GM19463 (cell line): ENCODE data around the gene ARHGEF11.
"Not testable (repeated sequence)": the region's sequence is repeated elsewhere in the genome, so short reads cannot be mapped to it uniquely, and the experiment has no call there.

Experiments
- ATAC-seq: cut with Tn5 transposase; IDR thresholded peaks from one replicate; pipeline ENCODE4 v1.9.1; 2021; ENCODE audit warnings: mild to moderate bottlenecking, moderate library complexity; ENCODE audit not compliant: unreplicated experiment

ARHGEF11 gene, protein sequence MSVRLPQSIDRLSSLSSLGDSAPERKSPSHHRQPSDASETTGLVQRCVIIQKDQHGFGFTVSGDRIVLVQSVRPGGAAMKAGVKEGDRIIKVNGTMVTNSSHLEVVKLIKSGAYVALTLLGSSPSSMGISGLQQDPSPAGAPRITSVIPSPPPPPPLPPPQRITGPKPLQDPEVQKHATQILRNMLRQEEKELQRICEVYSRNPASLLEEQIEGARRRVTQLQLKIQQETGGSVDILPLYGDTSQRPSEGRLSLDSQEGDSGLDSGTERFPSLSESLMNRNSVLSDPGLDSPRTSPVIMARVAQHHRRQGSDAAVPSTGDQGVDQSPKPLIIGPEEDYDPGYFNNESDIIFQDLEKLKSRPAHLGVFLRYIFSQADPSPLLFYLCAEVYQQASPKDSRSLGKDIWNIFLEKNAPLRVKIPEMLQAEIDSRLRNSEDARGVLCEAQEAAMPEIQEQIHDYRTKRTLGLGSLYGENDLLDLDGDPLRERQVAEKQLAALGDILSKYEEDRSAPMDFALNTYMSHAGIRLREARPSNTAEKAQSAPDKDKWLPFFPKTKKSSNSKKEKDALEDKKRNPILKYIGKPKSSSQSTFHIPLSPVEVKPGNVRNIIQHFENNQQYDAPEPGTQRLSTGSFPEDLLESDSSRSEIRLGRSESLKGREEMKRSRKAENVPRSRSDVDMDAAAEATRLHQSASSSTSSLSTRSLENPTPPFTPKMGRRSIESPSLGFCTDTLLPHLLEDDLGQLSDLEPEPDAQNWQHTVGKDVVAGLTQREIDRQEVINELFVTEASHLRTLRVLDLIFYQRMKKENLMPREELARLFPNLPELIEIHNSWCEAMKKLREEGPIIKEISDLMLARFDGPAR (N-terminal part only)

DNA sequence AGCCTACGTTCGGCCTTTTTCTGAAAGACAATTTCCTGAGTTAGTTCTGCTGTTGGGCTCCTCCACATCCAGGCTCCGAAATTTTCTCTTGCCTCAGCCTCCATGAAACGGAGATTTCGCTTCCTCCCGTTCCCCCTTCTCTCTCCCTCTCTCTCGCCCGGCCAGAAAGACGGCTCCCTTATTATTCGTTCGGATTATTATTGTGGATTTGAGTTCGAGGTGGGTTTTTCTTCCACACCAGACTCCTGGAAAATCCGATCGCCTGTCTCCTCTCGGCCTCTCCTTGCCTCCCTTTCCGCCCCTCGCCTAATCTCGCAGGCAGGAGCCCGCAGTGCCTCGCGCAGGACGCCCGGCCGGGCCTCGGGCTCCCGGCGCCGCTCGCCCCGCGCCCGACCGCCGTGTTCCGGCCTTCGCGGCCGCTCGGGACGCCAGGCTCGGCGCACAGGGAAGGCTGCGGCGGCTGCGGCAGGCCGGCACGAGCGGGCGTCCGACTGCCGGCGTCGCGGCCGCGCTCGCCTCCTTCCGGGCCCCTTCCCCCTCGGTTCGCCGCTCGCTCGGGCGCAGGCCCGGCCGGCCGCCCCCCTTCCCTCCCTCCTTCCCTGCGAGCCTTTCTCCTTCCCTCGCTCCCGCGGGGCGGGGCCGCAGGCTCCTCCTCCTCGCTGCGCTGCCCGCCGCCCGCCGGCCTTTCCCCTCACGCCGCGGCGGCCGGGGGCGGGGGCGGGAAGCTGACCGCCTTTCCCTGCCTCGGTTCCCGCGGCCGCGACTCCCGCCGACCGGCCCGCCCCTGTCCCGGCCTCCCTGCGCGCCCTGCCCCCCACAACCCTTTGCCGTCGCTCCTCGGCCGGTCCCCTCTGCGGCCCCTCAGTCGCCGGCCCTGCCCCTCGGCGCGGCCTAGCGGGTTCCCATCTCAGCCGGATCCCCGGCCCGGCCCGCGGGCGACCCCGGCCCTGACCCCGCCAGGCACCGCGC lies at the start of gene ARHGEF11:
ARHGEF11 (minus strand) TSS at position 493 of the 969 bp plus-strand sequence. CDS start 1,412 bp downstream, outside the sequence.
- peak; percentile 88 for ATAC-seq

- ATAC-seq = no peak
Observed at GRCh38 chr1:157095091-157095490, 49.5 kb upstream of the ARHGEF11 start.

- ATAC-seq = no peak
Observed at GRCh38 chr1:157092831-157093230, 47.3 kb upstream of the ARHGEF11 start.

DNA sequence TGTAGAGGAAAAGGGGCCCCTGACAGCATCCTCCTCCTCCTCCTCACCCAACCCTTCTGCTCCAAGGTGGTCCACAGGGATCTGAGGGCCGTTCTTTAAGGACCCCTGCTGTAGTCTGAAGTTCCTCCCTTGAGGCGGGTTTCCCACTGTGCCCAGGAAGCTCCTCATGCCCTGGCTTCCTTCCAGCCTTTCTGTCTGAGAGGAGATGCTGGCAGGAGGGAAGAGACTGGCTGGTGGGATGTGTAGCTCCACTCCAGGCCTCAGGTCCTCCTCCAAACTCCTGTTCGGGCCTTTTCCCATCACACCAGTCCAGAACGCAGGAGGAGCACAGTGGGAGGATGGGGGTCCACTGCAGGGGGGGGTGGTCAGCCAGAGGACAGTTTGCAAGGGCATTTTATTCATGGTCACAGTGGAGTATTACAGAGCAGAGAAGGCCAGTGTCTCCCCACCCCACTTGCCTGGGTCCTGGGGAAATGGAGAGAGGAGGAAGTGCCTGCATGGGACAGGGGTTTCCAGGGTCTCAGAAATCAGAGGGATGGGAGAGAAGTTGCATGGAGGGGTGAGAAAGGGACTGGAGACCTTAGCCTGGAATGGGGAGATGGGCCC lies 46.2 kb upstream of the ARHGEF11 start:
- ATAC-seq = no peak

GRCh38 chr1:157091186-157091585 lies 45.6 kb upstream of the ARHGEF11 start:
- no peak for ATAC-seq

GRCh38 chr1:157090771-157091170 lies 45.2 kb upstream of the ARHGEF11 start:
- no peak for ATAC-seq

GRCh38 chr1:157090196-157090647 lies 44.7 kb upstream of the ARHGEF11 start:
- ATAC-seq = no peak

DNA sequence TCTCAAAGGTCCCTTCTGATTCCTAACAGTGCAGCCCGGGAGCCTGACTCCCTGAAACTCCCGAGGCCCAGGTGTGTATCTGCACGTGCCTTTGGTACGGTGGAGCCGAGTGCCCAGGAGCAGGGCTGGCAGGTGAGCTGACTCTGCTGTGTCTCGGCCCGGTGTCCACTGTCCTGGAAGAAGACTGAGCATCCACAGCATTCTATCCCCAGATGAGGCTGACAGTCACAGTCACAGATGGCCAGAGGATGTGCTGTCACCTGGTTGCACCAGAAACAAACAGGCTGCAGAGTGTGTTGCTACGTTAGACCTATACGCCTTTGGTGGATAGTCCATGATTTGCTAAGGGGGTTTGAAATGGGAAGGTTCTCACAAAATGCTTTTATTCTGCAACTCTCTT lies 44.2 kb upstream of the ARHGEF11 start:
- ATAC-seq = no peak

DNA sequence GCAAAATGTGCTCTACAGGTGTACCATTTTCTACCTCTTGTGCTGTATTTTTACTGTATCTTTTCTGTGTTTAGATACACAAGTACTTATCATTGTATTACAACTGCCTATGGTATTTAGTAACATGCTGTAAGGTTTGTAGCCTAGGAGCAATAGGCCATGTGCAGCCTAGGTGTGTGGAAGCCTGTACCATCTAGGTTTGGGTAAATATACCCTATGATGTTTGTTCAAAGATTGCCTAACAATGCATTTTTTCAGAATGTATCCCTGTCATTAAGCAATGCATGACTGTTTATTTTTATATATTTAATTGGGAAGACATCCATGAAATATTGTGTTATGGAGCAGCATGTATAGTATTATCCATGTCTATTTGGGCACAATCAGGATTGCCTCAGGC lies 43.1 kb upstream of the ARHGEF11 start:
- ATAC-seq = no peak

GRCh38 chr1:157087030-157087429 lies 41.5 kb upstream of the ARHGEF11 start:
- no peak for ATAC-seq

DNA sequence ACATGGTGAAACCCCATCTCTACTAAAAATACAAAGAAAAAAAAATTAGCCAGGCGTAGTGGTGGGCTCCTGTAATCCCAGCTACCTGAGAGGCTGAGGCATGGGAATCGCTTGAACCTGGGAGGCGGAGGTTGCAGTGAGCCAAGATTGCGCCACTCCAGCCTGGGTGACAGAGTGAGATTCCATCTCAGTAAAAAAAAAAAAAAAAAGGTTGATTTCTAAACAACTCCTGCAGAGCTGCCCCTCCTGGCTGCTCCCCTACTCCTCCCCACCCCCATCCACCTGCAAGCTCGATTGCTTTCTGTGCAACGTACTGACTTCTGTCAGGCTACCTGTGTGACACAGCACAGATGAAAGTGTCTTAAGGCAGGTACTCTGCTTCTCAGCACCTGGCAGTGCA lies 40.8 kb upstream of the ARHGEF11 start:
- ATAC-seq = no peak

DNA sequence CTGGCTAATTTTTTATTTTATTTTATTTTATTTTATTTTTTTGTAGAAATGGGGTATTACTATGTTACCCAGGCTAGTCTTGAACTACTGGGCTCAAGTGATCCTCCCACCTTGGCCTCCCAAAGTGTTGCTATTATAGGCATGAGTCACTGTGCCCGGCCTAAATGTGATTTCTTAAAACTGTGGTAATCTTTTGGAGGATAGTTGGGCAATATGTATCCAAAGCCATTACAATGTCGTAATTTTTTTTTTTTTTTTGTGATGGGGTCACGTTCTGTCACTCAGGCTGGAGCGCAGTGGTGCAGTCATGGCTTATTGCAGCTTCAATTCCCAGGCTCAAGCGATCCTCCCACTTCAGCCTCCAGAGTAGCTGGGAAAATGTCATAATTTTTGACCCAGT lies 39.9 kb upstream of the ARHGEF11 start:
- ATAC-seq = no peak

- no peak for ATAC-seq
Observed at GRCh38 chr1:157084720-157085119, 39.2 kb upstream of the ARHGEF11 start.

DNA sequence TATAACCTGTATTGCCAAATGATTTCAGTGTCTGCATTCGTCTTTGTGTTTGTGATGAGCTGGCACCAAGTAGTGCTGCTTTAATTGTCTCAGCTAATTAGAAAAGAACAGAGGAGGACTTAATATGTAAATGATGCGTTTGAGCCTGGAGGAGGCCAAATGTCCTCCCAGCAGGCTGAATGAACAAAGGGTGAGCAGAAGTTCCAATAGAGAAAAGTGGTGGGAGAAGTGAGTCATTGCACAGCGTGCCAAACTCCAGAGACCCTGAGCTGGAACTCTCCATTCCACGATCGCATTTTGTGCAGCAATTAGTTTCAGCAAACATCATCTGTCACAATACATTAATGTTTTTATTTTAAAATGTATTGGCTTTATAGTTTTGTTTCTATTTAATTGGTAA lies 36.2 kb upstream of the ARHGEF11 start:
- ATAC-seq = no peak

DNA sequence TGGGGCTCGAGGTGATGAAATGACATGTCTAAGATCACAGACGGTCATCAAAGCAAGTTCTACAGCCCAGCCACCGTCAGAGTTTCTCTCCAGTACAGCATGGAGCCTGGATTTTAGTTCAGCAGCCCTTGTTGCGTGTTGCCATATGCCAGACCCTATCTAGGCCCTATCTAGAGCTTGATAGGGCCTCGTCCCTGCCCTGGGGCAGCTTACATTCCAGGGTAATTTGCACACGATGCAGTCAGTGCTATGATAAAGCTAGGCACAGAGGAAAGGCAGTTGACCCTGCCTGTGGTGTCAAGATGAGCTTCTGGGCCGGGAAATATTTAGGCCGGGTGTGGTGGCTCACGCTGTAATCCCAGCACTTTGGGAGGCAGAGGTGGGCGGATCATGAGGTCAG lies 35.2 kb upstream of the ARHGEF11 start:
- ATAC-seq = no peak

GRCh38 chr1:157077394-157077793 lies 31.9 kb upstream of the ARHGEF11 start:
- no peak for ATAC-seq

DNA sequence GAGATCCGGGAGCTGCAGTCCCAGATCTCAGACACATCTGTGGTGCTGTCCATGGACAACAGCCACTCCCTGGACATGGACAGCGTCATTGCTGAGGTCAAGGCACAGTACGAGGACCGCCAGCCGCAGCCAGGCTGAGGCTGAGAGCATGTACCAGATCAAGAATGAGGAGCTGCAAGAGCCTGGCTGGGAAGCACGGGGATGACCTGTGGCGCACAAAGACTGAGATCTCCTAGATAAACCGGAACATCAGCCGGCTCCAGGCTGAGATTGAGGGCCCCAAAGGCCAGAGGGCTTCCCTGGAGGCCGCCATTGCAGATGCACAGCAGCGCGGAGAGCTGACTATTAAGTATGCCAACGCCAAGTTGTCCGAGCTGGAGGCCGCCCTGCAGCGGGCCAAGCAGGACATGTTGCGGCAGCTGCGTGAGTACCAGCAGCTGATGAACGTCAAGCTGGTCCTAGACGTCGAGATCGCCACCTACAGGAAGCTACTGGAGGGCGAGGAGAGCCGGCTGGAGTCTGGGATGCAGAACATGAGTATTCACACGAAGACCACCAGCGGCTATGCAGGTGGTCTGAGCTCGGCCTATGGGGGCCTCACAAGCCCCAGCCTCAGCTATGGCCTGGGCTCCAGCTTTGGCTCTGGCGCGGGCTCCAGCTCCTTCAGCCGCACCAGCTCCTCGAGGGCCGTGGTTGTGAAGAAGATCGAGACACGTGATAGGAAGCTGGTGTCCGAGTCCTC lies 28.6 kb upstream of the ARHGEF11 start:
- no peak for ATAC-seq

GRCh38 chr1:157069601-157070000 lies 24.1 kb upstream of the ARHGEF11 start:
- no peak for ATAC-seq

DNA sequence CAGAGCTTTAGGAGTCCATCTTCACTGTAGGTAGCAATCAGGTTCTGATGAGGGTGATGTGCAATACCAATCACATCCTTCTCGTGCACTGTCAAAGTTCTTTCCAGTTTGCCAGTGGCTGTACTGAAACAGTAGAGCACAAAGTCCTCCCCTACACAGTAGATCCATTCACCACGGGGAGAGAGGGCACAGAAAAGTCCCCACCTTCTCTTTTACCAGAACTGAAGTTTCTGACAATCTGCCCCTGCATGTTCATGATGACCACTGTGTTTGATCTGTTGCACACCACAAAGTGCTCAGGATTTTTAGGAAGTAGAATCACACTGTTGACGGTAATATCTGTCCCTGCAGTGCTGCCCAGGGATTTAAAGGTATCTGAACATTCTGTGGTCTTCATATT lies 13.7 kb upstream of the ARHGEF11 start:
- ATAC-seq = not testable (repeated sequence)

DNA sequence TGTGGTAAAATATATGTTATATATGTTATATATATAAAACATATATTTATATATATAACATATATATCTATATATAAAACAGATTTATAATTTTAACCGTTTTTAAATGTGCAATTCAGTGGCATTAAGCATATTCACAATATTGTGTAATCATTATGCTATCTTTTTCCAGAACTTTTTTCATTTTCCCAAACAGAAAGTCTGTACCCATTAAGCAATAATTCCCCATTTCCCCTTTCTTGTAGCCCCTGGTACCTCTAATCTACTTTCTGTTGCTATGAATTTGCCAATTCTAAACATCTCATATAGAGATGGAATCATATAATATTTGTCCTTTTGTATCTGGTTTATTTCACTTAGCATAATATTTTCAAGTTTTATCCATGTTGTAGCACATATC lies 10.7 kb upstream of the ARHGEF11 start:
- ATAC-seq = no peak
